Measurements from ENCODE around the gene FGF1.

The FGF1 gene

GRCh38 chr5:142685418-142686209, at the start of gene FGF1:
Gene FGF1 (minus strand): TSS chr5:142686090. CDS start chr5:142614127, 71,963 bp downstream.
- DNase-seq (ENCODE audit: low spot score), result no peak

DNA sequence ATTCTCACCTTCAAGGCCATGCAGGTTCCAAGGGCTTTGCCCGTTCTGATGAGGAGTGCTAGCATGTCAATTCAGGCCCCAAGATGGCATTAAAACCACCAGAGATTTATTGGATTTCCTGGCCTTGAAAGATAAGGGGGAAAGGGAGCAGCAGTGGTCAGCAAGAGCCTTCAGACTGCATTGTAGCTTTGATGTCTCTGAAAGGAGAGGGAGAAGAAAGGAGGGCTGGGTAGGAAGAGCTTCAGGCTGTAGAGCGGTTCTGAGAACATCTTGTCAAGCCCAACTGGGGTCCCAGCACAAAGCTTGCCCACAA, 41.8 kb upstream of the FGF1 start:
- no peak for DNase-seq (ENCODE audit: low spot score)

GRCh38 chr5:142726188-142726731, 40.4 kb upstream of the FGF1 start:
- DNase-seq (ENCODE audit: low spot score), result peak; percentile 26

- no peak for DNase-seq (ENCODE audit: low spot score)
Measured at GRCh38 chr5:142725231-142726187, 39.6 kb upstream of the FGF1 start.

DNA sequence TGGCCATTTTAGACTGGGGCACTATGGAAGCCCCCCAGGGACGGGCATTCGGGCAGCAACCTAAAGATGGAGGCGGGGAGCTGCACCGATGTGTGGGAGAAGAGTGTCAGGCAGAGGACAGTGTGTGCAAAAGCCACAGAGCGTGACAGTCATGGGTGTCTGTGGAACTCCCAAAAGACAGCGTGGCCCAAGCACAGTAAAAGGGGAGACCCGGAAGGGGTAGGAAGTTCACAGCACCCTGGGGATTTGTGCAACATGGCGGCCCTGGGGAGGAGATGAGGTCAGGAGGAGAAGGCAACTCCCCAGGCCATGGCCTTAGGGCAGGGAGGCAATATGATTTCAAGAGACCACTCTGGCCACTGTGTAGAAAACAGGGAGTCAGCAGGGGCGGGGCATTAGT, 38.9 kb upstream of the FGF1 start:
- DNase-seq (ENCODE audit: low spot score), result no peak

DNA sequence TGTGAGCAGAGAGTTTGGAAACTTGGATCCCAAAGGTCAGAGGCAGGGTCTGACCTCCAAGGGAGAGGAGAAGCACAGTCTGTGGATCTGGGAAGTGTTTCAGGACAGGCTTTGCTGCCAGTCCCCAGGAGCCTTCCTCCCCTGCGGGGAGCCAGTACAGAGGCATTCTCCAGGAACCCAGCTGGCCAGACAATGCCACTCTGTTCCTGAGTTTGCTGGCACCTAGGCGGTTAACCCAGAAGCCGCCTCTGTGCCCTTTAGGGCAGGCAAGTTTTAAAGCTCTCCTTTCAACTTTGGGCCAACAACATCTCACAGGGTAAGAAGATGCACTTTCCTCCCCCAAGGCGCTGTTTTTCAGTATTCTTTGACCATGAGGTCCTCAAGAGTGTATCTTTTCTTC, 37.0 kb upstream of the FGF1 start:
- DNase-seq (ENCODE audit: low spot score), result no peak

GRCh38 chr5:142722146-142722545, 36.3 kb upstream of the FGF1 start:
- no peak for DNase-seq (ENCODE audit: low spot score)

DNA sequence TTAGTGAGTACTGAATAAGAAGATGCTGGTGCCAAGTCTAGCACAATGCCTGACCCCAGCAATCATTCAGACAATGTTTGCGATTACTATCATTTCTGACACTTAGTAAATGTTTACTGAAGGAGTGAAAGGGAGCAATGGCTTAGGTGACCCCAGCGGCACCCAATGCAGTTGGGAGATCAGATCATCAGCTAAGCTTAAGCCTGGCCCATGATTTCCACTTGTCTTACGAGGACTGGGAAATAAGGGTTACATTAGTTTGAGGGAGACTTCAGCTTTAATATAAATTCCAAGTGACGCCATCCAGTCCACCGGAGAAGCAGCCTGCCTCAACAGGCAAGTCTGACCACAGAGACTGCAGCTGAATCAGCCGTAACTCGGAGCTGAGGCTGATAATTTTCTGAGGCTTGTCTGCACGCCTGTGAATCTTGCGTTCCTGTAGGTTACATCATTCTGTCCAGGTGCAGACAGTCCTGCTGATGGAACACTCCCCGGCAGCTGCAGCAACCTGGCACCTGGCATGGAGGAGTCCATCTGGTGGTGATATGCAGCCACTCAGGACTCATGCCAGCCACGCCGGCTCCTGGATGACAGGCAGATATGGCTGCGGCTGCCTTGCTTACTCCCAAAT, 34.9 kb upstream of the FGF1 start:
- no peak for DNase-seq (ENCODE audit: low spot score)

DNA sequence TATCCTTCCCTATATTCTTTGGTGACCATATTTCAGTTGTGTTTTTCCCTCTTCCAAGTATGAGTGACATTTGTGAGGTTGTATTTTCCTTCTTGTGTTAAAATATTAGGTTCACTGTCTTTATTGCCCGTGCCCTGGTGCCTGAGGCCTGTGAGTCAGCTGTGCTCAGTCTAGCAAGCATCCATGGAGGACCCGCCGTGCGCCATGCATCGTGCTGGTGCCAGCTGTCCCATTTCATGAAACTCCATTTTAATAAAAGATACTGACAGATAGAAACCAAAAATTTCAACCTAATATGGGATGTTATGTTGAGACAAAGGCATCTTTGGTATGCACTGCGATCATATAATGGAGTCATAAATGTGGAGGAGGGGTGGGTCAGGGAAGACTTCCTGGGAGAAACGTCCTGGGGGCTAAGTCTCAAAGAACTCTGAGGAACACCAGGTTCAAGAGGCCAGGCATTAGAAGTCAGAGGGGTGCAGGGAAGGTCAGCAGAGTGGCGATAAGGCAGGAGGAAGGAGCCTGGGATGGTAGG, 34.0 kb upstream of the FGF1 start:
- DNase-seq (ENCODE audit: low spot score), result no peak

- peak; percentile 77 for DNase-seq (ENCODE audit: low spot score)
Measured at GRCh38 chr5:142717582-142718215, 31.8 kb upstream of the FGF1 start.

DNA sequence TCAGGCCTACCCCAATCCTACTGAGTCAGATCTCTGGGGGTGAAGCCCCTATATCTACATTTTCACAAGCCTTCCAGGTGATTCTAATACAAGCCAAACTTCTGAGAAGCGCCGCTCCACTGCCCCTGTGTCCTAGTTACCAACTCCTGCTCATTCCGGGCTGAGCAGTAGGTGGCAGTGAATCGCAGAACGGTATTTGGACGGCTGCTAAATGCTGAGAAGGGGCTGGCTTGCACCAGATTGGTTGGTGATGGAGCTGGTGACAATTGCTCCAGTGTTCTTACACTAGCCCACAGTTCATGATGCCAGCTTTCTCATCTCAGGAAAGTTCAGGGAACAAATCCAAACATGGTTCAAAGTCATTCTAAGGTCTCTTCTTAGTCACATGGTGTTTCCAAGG, 31.1 kb upstream of the FGF1 start:
- DNase-seq (ENCODE audit: low spot score), result peak; percentile 44

- no peak for DNase-seq (ENCODE audit: low spot score)
Measured at GRCh38 chr5:142715291-142715690, 29.4 kb upstream of the FGF1 start.

GRCh38 chr5:142713121-142713706, 27.3 kb upstream of the FGF1 start:
- peak; percentile 83 for DNase-seq (ENCODE audit: low spot score)

GRCh38 chr5:142703153-142703552, 17.3 kb upstream of the FGF1 start:
- DNase-seq (ENCODE audit: low spot score), result no peak

- no peak for DNase-seq (ENCODE audit: low spot score)
Measured at GRCh38 chr5:142701673-142702311, 15.9 kb upstream of the FGF1 start.

DNA sequence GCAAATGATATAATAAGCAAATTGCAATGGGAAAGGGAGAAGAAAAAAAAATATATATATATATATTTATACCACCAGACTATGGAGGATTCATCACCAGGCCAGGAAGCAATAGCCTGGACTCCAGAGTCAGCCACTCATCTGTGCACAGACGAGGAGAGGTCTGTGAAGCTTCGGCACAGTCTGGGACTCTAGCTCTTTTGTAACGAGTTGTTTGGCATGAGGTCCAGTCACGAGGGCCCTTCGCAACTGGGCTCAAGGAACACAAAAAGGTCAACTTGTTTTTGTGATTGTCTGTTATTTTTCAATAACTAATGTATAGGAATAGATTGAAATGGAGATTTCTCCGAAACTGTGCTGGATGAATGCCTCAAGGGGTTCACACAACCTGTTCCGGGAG, 14.7 kb upstream of the FGF1 start:
- DNase-seq (ENCODE audit: low spot score), result no peak

DNA sequence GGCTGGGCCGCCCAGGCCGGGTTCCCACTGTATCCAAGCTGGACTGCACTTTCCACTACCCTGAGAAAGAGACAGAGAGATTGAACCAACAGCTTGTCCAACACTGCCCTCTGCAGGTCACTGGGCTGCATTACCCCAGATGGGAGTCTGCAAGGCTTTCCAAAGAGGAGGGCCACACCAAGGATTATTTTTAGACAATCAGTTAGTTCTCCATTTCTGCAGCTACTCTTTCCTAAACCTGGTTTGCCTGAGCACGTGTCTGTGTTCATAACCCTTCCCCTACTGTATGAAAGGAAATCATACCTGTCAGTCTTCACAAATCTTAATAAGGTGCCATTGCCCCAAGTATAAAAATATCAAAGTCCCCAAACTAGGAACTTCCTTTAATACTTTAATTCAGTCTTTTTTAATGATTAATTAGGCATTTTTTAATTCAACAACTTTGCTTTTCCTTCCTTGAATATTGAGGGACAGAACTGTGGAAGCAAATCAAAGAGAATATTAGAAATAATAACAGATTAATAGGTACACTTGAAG, 13.4 kb upstream of the FGF1 start:
- peak; percentile 81 for DNase-seq (ENCODE audit: low spot score)

- no peak for DNase-seq (ENCODE audit: low spot score)
Measured at GRCh38 chr5:142698447-142699183, 12.7 kb upstream of the FGF1 start.

DNA sequence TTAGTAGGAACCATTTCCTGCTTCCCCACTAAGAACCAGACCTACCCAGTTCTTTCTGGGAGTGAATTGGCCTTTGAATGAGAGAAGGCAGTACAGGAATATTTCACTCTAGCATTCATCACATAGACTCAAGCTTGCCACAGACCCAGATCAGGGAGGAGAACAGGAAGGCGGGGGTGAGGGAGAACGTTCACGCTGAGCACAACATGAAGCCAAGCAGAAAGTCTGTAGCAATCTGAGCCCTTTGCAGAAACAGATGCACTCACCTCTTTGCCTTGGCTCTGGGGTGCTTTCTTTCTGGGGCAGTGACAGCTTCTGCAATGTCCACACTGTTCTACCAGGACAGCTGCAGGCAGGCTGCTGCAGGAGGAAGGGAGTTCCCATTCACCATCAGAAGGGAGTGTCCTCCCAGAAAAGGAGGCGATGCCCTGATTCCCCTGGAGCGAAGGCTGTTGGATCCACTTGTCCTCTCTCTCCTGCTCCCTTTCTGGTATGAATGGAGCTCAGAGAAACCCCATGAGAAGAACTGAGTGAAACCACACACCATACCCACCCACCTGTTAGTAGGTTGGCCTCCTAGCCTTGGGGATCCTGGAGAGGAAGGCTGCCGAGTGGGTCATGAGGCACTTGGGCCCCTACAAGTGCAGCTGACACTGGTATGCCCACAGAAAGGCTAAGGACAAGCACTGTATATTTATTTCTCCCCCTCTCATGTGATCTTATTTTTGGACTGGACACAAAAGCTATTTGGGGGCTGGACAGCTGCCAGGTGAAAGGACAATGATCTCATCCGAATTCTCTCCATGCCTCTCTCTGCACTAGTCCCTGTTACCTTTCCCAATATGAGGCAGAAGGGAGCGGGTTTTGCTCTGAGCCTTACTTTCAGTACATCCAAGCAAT, 11.7 kb upstream of the FGF1 start:
- no peak for DNase-seq (ENCODE audit: low spot score)
